Hematopoietic multipotent progenitor cell (in vitro differentiated cells): ENCODE data around the gene GCLC. TPM values are rescaled to one million over a fixed set of nuclear protein-coding genes. Genes with fewer than 3 reads are reported as not detected.

Source experiments
- DNase-seq, 3 donors: peaks; one replicate each; pipeline ENCODE4 v3.0.0-alpha.2; 2011 to 2015; ENCODE audit warnings: low read depth in 2 of 3, low spot score in 2 of 3
- total RNA-seq: library from RNA; depleted of rRNA; stranded (reverse); fragments of >200 nt; gene quantifications from one replicate; pipeline ENCODE4 v1.2.3, GENCODE V29; 2012

The GCLC gene
- total RNA-seq, 1 donor, result 16.2 TPM

- no peak for DNase-seq
Measured at GRCh38 chr6:53527249-53527765, 17.6 kb downstream of the GCLC start.

GRCh38 chr6:53526000-53526399 lies 18.9 kb downstream of the GCLC start:
- no peak for DNase-seq

- no peak for DNase-seq
Measured at GRCh38 chr6:53524455-53524815, 20.5 kb downstream of the GCLC start.

- no peak for DNase-seq
Measured at GRCh38 chr6:53523511-53524454, 21.1 kb downstream of the GCLC start.

GRCh38 chr6:53520320-53520928 lies 24.5 kb downstream of the GCLC start:
- no peak for DNase-seq

- no peak for DNase-seq
Measured at GRCh38 chr6:53518862-53519261, 26.0 kb downstream of the GCLC start.

- DNase-seq, result no peak
Measured at GRCh38 chr6:53517021-53517420, 27.9 kb downstream of the GCLC start.

GRCh38 chr6:53514677-53515076 lies 30.2 kb downstream of the GCLC start:
- no peak for DNase-seq

- DNase-seq, result no peak
Measured at GRCh38 chr6:53513519-53513966, 31.4 kb downstream of the GCLC start.

GRCh38 chr6:53513056-53513455 lies 31.8 kb downstream of the GCLC start:
- DNase-seq, result no peak

GRCh38 chr6:53512626-53513025 lies 32.3 kb downstream of the GCLC start:
- DNase-seq, result no peak

- DNase-seq, result no peak
Measured at GRCh38 chr6:53510746-53511145, 34.2 kb downstream of the GCLC start.

GRCh38 chr6:53506872-53507271 lies 38.0 kb downstream of the GCLC start:
- DNase-seq, result no peak

GRCh38 chr6:53504512-53504911 lies 40.4 kb downstream of the GCLC start:
- no peak for DNase-seq

- DNase-seq, result no peak
Measured at GRCh38 chr6:53503060-53503459, 41.8 kb downstream of the GCLC start.

GRCh38 chr6:53501432-53501831 lies 43.5 kb downstream of the GCLC start:
- DNase-seq, result no peak

GRCh38 chr6:53500095-53500494 lies 44.8 kb downstream of the GCLC start:
- DNase-seq, result no peak

GRCh38 chr6:53499094-53499493 lies 45.8 kb downstream of the GCLC start:
- DNase-seq, result no peak

GRCh38 chr6:53498649-53499048 lies 46.3 kb downstream of the GCLC start:
- no peak for DNase-seq

- DNase-seq, result no peak
Measured at GRCh38 chr6:53497905-53498304, 47.0 kb downstream of the GCLC start.

GRCh38 chr6:53496797-53497375 lies 48.0 kb downstream of the GCLC start:
- no peak for DNase-seq
